ENCODE results near the gene CPNE4. TPM values are rescaled to one million over a fixed set of nuclear protein-coding genes. Genes with fewer than 3 reads are reported as not detected.

CPNE4 gene
- total RNA-seq, 1 experiment from 2014 or later = not detected

DNA sequence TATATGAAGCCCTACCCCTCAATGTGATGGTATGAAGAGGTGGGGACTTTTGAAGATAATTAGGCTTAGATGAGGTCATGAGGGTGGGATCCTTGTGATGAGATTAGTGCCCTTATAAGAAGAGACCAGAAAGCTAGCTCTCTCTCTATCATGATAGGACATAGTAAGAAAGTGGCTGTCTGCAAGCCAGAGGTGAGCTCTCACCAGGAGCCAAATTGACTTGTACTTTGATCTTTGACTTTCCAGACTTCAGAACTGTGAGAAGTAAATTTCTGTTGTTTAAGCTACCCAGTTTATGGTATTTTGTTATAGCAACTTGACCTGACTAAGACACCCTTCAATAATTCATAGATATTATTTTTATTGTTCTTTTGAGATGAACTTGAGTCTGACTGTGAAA, 502.2 kb downstream of the CPNE4 start:
- ATAC-seq = no peak
- H3K9me3 ChIP-seq (ENCODE audit: low read length) = no peaks in the 10 kb centered on the region
- CTCF ChIA-PET = no interaction called here
- H3K79me2 ChIP-seq (ENCODE audit: low read length) = no peaks in the 10 kb centered on the region
- H3F3A ChIP-seq (ENCODE audit: low read length, unreplicated experiment) = no peaks in the 10 kb centered on the region
- no TSS peak for BruUV-seq (replicated peaks)
- TF ChIP-seq, protein P1, sequence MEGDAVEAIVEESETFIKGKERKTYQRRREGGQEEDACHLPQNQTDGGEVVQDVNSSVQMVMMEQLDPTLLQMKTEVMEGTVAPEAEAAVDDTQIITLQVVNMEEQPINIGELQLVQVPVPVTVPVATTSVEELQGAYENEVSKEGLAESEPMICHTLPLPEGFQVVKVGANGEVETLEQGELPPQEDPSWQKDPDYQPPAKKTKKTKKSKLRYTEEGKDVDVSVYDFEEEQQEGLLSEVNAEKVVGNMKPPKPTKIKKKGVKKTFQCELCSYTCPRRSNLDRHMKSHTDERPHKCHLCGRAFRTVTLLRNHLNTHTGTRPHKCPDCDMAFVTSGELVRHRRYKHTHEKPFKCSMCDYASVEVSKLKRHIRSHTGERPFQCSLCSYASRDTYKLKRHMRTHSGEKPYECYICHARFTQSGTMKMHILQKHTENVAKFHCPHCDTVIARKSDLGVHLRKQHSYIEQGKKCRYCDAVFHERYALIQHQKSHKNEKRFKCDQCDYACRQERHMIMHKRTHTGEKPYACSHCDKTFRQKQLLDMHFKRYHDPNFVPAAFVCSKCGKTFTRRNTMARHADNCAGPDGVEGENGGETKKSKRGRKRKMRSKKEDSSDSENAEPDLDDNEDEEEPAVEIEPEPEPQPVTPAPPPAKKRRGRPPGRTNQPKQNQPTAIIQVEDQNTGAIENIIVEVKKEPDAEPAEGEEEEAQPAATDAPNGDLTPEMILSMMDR (conservative IDR thresholded peaks at IDR 0.05; ENCODE audit: low read depth, low read length) = no peak
- TF ChIP-seq EZH2phosphoT487 (IDR thresholded peaks at IDR 0.05; ENCODE audit: borderline replicate concordance, low read length) (no peak), EZH2 (IDR thresholded peaks at IDR 0.05; ENCODE audit: low read length, unreplicated experiment) (no peak)
- H3K4me1 ChIP-seq (ENCODE audit: insufficient read depth, low read length) = peaks cover 20% of the 10 kb centered on the region
- no peak for DNase-seq
- POLR2A ChIA-PET (ENCODE audit: unreplicated experiment) = no interaction called here
- no peaks in the 10 kb centered on the region for H3K27me3 ChIP-seq (ENCODE audit: low read length)
- H3K4me3 ChIP-seq (ENCODE audit: low read length) = no peak overlapping the region
- intact Hi-C loops (cut with micrococcal nuclease) = loop anchor here (5.0 kb wide), 1 partner anchor 60 kb away; no protein-coding TSS in a partner anchor
- H3K36me3 ChIP-seq (ENCODE audit: low read depth, low read length) = no peaks in the 10 kb centered on the region
- H3K27ac ChIP-seq (ENCODE audit: low read length) = no peak overlapping the region
- H3K9me2 ChIP-seq (replicated peaks; ENCODE audit: low read length) = no peaks in the 10 kb centered on the region
- no peaks in the 10 kb centered on the region for H4K20me1 ChIP-seq (ENCODE audit: low read length)
- no peak overlapping the region for H3K9ac ChIP-seq (ENCODE audit: low read length)
- H3K4me2 ChIP-seq (ENCODE audit: low read length) = no peak overlapping the region
- no peak overlapping the region for H2AFZ ChIP-seq (ENCODE audit: low read length)

DNA sequence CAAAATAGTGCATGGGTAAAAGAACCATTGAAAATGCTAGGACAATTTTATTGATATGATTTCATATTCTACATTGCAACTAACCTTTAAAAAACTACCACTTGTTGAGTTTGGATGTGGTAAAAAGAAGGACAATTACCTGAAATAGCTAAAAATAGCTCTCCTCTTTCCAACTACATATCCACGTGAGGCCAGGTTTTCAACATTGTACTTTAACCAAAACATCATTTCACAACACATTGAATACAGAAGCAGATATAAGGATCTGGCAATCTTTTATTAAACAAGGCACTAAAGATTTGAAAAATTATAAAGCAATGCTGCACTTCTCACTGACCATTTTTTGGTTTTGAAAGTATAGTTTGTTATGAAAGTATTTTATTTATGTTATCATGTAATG, 504.0 kb downstream of the CPNE4 start:
- POLR2A ChIA-PET (ENCODE audit: unreplicated experiment) = no interaction called here
- intact Hi-C loops (cut with micrococcal nuclease) = loop anchor here (5.0 kb wide), 1 partner anchor 61 kb away; no protein-coding TSS in a partner anchor

DNA sequence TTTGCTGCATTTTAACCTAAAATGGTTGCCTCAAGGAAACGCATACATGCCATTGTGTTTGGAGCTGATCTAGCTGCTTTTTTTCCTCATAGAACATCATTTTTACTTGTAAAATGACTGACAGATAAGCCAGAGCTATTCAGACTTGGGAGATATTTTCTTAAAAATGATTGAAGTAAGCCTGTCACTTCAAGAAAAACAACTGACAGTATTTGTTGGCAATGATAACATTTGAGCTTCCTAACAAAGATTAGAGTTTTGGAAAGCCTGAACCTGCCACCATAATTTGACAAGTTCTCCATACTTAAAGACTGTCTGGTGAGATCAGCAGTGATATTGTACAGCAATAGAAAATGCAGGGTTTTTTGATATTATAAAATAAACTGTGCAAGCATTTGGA, 504.4 kb downstream of the CPNE4 start:
- DNase-seq (no peak), ATAC-seq (no peak)
- Histone ChIP-seq H3K79me2 (ENCODE audit: low read length) (no peaks in the 10 kb centered on the region), H2AFZ (ENCODE audit: low read length) (no peak overlapping the region), H3K9ac (ENCODE audit: low read length) (no peak overlapping the region), H3K4me2 (ENCODE audit: low read length) (no peak overlapping the region), H3K4me1 (ENCODE audit: insufficient read depth, low read length) (peaks cover 11% of the 10 kb centered on the region), H3K9me3 (ENCODE audit: low read length) (no peaks in the 10 kb centered on the region), H3K36me3 (ENCODE audit: low read depth, low read length) (no peaks in the 10 kb centered on the region), H3K27me3 (ENCODE audit: low read length) (no peaks in the 10 kb centered on the region), H3K4me3 (ENCODE audit: low read length) (no peak overlapping the region), H3F3A (ENCODE audit: low read length, unreplicated experiment) (no peaks in the 10 kb centered on the region), H4K20me1 (ENCODE audit: low read length) (no peaks in the 10 kb centered on the region), H3K27ac (ENCODE audit: low read length) (no peak overlapping the region), H3K9me2 (replicated peaks; ENCODE audit: low read length) (no peaks in the 10 kb centered on the region)
- POLR2A ChIA-PET (ENCODE audit: unreplicated experiment) = no interaction called here
- TF ChIP-seq EZH2 (IDR thresholded peaks at IDR 0.05; ENCODE audit: low read length, unreplicated experiment) (no peak), EZH2phosphoT487 (IDR thresholded peaks at IDR 0.05; ENCODE audit: borderline replicate concordance, low read length) (no peak)
- TF ChIP-seq, protein P1 (conservative IDR thresholded peaks at IDR 0.05; ENCODE audit: low read depth, low read length) = no peak
- intact Hi-C loops (cut with micrococcal nuclease) = loop anchor here (5.0 kb wide), 1 partner anchor 62 kb away; no protein-coding TSS in a partner anchor
- no TSS peak for BruUV-seq (replicated peaks)
- CTCF ChIA-PET = no interaction called here

More for the DNA sequence above, 504.0 kb downstream of the CPNE4 start:
- no peak for DNase-seq
- no peaks in the 10 kb centered on the region for H3K9me2 ChIP-seq (replicated peaks; ENCODE audit: low read length)
- BruUV-seq (replicated peaks) = no TSS peak
- no peak for ATAC-seq
- H3K36me3 ChIP-seq (ENCODE audit: low read depth, low read length) = no peaks in the 10 kb centered on the region
- no peak overlapping the region for H2AFZ ChIP-seq (ENCODE audit: low read length)
- H3K4me1 ChIP-seq (ENCODE audit: insufficient read depth, low read length) = peaks cover 14% of the 10 kb centered on the region
- no peaks in the 10 kb centered on the region for H3K79me2 ChIP-seq (ENCODE audit: low read length)
- TF ChIP-seq, protein P1 (conservative IDR thresholded peaks at IDR 0.05; ENCODE audit: low read depth, low read length) = no peak
- no peak for TF ChIP-seq EZH2phosphoT487 (IDR thresholded peaks at IDR 0.05; ENCODE audit: borderline replicate concordance, low read length)
- no peak for TF ChIP-seq EZH2 (IDR thresholded peaks at IDR 0.05; ENCODE audit: low read length, unreplicated experiment)
- H3F3A ChIP-seq (ENCODE audit: low read length, unreplicated experiment) = no peaks in the 10 kb centered on the region
- no peak overlapping the region for H3K9ac ChIP-seq (ENCODE audit: low read length)
- H3K9me3 ChIP-seq (ENCODE audit: low read length) = no peaks in the 10 kb centered on the region
- CTCF ChIA-PET = no interaction called here
- no peak overlapping the region for H3K4me2 ChIP-seq (ENCODE audit: low read length)
- no peaks in the 10 kb centered on the region for H3K27me3 ChIP-seq (ENCODE audit: low read length)
- no peaks in the 10 kb centered on the region for H4K20me1 ChIP-seq (ENCODE audit: low read length)
- no peak overlapping the region for H3K4me3 ChIP-seq (ENCODE audit: low read length)
- no peak overlapping the region for H3K27ac ChIP-seq (ENCODE audit: low read length)
